ENCODE measurements around the gene SRGAP1.

GRCh38 chr12:64105026-64105425, 260.5 kb downstream of the SRGAP1 start:
- TF ChIP-seq NFYB (CRISPR knock-in tag; IDR thresholded peaks at IDR 0.05) (no peak), REST (IDR thresholded peaks at IDR 0.05; ENCODE audit: borderline replicate concordance in 1 of 2, low read depth in 1 of 2, low read length in 2 of 2) (no peak), USF2 (IDR thresholded peaks at IDR 0.05; ENCODE audit: low read depth, low read length) (no peak), USF2 (CRISPR knock-in tag; IDR thresholded peaks at IDR 0.05; ENCODE audit: borderline replicate concordance) (no peak), CTCF (CRISPR knock-in tag; IDR thresholded peaks at IDR 0.05) (no peak), ZNF280D (CRISPR knock-in tag; IDR thresholded peaks at IDR 0.05) (no peak), POLR2A (IDR thresholded peaks at IDR 0.05; ENCODE audit: insufficient read depth in 1 of 2, low read depth in 2 of 2, low read length in 2 of 2) (no peak), JUND (CRISPR knock-in tag; IDR thresholded peaks at IDR 0.05) (no peak)
